Upper lobe of left lung (tissue), 4 donors: ENCODE results near the gene ART4.

ENCODE experiments used
- POLR2A ChIP-seq, 4 donors: fragments of 450-650 bp; IDR thresholded peaks; one replicate each; pipeline ENCODE4 v1.5.1; 2016 to 2017; ENCODE audit warnings: antibody characterized with exemption in 4 of 4, mild to moderate bottlenecking in 2 of 4
- POLR2AphosphoS5 ChIP-seq, 2 donors: sonication (generic); formaldehyde crosslinking; IDR thresholded peaks; one replicate each; pipeline ENCODE4 v1.5.1; 2017; ENCODE audit warnings: antibody characterized with exemption in 2 of 2
- TF ChIP-seq, protein P1 (sequence below), 6 experiments: fragments of 450-650 bp in 4 of 6; fragments of 200-600 bp in 2 of 6; sonication (generic) in 2 of 6; IDR thresholded peaks; one replicate each; pipeline ENCODE4 v1.5.1; 2016 to 2019; ENCODE audit warnings: antibody characterized with exemption in 6 of 6

- TF ChIP-seq, protein P1, sequence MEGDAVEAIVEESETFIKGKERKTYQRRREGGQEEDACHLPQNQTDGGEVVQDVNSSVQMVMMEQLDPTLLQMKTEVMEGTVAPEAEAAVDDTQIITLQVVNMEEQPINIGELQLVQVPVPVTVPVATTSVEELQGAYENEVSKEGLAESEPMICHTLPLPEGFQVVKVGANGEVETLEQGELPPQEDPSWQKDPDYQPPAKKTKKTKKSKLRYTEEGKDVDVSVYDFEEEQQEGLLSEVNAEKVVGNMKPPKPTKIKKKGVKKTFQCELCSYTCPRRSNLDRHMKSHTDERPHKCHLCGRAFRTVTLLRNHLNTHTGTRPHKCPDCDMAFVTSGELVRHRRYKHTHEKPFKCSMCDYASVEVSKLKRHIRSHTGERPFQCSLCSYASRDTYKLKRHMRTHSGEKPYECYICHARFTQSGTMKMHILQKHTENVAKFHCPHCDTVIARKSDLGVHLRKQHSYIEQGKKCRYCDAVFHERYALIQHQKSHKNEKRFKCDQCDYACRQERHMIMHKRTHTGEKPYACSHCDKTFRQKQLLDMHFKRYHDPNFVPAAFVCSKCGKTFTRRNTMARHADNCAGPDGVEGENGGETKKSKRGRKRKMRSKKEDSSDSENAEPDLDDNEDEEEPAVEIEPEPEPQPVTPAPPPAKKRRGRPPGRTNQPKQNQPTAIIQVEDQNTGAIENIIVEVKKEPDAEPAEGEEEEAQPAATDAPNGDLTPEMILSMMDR (IDR thresholded peaks at IDR 0.05): no peak
- no peak for TF ChIP-seq POLR2AphosphoS5 (IDR thresholded peaks at IDR 0.05)
- no peak for TF ChIP-seq POLR2A (IDR thresholded peaks at IDR 0.05)
Observed at GRCh38 chr12:14871247-14871646, 27.9 kb upstream of the ART4 start.
